GM12801 (cell line): ENCODE data around the gene ZNF488.

Source experiments
- TF ChIP-seq, protein P1 (sequence below): IDR thresholded peaks from one replicate; pipeline ENCODE4 v1.5.1; 2011; ENCODE audit warnings: control low read depth; ENCODE audit not compliant: insufficient read length; ENCODE audit errors: extremely low read depth

Gene ZNF488

DNA sequence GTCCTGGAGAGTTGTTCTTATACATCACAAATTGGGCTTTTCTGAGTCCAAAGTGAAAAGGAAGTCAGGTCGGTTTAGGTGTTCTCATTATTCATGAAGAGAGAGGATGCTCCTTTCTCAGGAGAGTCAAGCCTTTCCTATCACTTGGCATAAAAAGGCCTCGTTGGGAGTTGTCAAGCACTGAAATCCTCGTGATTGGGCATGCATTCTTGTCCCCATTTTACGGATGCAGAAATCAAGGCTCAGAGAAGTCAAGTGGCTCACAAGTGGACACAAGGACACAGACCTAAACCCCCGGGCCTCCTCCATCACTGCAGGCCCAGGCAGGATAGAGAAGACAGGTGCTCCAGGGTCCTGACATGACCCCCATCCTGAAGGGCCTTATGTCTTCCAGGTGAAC lies 27.4 kb downstream of the ZNF488 start:
- TF ChIP-seq, protein P1, sequence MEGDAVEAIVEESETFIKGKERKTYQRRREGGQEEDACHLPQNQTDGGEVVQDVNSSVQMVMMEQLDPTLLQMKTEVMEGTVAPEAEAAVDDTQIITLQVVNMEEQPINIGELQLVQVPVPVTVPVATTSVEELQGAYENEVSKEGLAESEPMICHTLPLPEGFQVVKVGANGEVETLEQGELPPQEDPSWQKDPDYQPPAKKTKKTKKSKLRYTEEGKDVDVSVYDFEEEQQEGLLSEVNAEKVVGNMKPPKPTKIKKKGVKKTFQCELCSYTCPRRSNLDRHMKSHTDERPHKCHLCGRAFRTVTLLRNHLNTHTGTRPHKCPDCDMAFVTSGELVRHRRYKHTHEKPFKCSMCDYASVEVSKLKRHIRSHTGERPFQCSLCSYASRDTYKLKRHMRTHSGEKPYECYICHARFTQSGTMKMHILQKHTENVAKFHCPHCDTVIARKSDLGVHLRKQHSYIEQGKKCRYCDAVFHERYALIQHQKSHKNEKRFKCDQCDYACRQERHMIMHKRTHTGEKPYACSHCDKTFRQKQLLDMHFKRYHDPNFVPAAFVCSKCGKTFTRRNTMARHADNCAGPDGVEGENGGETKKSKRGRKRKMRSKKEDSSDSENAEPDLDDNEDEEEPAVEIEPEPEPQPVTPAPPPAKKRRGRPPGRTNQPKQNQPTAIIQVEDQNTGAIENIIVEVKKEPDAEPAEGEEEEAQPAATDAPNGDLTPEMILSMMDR: no peak

- TF ChIP-seq, protein P1: no peak
Measured at GRCh38 chr10:47354900-47355299, 29.2 kb downstream of the ZNF488 start.

DNA sequence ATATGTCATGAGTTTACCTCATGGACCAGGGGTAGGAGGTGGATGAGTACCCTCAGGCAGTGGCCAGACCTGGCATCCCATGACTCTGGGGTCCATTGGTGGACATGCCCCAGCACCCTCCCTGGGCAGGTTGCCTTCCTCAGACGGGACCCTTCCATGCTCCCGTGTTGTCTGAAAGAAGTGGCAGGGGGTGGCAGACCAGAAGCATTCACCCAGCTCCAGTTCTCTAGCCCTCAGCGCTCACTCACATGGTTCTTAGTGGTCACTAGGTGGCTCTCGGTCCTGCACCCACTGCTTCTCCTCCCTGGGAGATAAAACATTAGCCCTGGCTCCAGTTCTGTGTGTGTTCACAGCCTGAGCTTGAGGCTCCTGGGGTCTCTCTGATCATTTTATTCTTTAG lies 29.9 kb downstream of the ZNF488 start:
- TF ChIP-seq, protein P1: no peak

DNA sequence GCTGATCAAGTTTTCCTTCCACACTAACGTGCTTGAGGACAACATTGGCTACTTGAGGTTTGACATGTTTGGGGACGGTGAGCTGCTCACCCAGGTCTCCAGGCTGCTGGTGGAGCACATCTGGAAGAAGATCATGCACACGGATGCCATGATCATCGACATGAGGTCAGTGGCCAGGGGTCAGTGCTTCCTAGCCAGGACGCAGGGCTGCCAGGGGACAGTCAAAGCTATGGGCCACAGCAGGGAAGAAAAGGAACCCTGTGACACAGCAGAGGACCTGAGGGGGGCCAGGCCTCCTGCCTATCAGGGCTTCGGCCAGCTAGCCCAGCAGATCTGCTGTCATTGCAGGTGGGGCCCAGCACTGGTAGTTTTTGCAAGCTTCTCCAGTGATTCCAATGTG lies 30.7 kb downstream of the ZNF488 start:
- TF ChIP-seq, protein P1: no peak

DNA sequence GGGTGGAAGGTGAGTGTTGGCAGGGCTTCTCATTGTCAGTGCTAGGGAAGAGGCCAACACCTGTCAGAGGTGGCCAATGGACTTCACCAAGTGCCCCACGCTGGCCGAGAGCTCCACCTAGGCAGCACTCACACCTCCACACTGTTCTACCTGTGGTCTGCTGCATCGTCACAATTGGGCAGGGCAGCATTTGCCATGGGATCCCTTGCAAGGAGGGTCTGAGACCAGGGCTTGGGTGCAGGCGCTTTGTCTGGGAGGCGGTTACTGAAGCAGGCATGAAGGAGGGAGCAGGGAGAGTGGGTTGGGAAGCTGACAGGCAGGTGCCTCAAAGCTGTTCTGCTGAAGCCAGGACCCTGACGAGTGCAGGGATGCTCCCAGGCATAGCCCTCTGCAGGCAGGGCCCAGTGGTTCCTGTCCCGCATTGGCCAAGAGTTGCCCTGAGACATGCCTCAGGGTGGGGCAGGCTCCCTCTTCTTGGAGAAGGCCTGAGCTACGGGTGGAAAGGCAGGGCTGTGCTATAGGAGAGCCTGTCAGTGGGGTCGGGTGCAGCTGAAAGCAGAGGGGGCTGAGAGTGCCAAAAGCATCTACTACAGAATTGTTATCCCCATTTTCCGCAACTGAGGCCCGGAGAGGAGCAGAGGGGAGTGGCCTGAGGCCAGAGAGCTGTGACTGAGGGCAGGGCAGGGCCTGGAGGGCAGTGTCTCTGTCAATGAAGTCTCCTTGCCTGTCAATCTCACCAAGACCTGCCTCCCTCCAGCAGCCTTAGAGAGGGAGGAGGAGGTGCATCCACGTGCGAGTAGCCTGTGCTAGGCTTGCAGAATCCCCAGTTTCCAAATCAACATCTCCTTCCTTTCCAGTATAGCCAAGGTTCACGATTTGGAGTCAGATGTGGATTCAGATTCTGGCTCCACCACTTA lies 31.9 kb downstream of the ZNF488 start:
- TF ChIP-seq, protein P1: no peak

GRCh38 chr10:47350671-47351640 lies 33.1 kb downstream of the ZNF488 start:
- TF ChIP-seq, protein P1: no peak

- TF ChIP-seq, protein P1: no peak
Measured at GRCh38 chr10:47349941-47350371, 34.1 kb downstream of the ZNF488 start.
